AG04450 (cell line): ENCODE results near the gene NOLC1. TPM values are rescaled to one million over a fixed set of nuclear protein-coding genes. Genes with fewer than 3 reads are reported as not detected.
A peak's percentile ranks its signal among the peaks of the same experiment; 100 is the strongest.

Experiments used
- CTCF ChIA-PET: fragments of 300-600, 350-600 bp; formaldehyde crosslinking; extraction: SDS; loops from one replicate; lab custom pipeline; 2022; ENCODE audit warnings: antibody characterized with exemption, inconsistent platforms; lab: Charles Lee
- POLR2A ChIA-PET: fragments of 350-600 bp; formaldehyde crosslinking; extraction: SDS; loops from one replicate; lab custom pipeline; 2021; ENCODE audit warnings: antibody characterized with exemption, inconsistent platforms; lab: Yijun Ruan, JAX
- DNase-seq: peaks from one replicate; pipeline ENCODE4 v3.0.0-alpha.2; 2011; ENCODE audit warnings: low read depth, low spot score
- H3K27ac ChIP-seq: one replicate; pipeline ENCODE4 v1.5.1; 2012; ENCODE audit warnings: low read depth, low read length, control low read depth
- H3K27me3 ChIP-seq: one replicate; pipeline ENCODE4 v1.6.0; 2012; ENCODE audit warnings: low read length; ENCODE audit not compliant: control insufficient read depth, insufficient read depth
- H3K4me3 ChIP-seq: 2 replicates; pipeline ENCODE4 v1.5.1; 2011; ENCODE audit warnings: mild to moderate bottlenecking, low read depth, low read length, control low read depth
- H3K9me3 ChIP-seq: 2 replicates; pipeline ENCODE4 v1.5.1; 2012; ENCODE audit warnings: low read length; ENCODE audit not compliant: control insufficient read depth, insufficient read depth
- CTCF ChIP-seq: IDR thresholded peaks from 2 replicates; pipeline ENCODE4 v1.5.1; 2011; ENCODE audit warnings: low read depth, low read length, control low read depth, inconsistent platforms
- polyA plus RNA-seq: library from polyadenylated mRNA; depleted of rRNA; stranded (reverse); fragments of >200 nt; gene quantifications from 2 replicates; pipeline ENCODE4 v1.2.3, GENCODE V29; 2011

NOLC1 gene
- polyA plus RNA-seq, 1 experiment = 80.8 TPM

GRCh38 chr10:102150970-102151773 is 1.0 kb upstream of the NOLC1 start:
- Histone ChIP-seq H3K27ac (peak overlapping the region; percentile 99), H3K4me3 (peak overlapping the region; percentile 47), H3K27me3 (no peaks in the 10 kb centered on the region), H3K9me3 (no peaks in the 10 kb centered on the region; the same call in 1 of the 2 replicates)
- CTCF ChIA-PET = interaction anchor here (1.0 to 3.8 kb wide), 3 partner anchors 18 to 248 kb away, joined by 3 to 19 read pairs (median 3); no protein-coding TSS in a partner anchor
- TF ChIP-seq CTCF = no peak
- POLR2A ChIA-PET = interaction anchor here (0.5 to 2.0 kb wide), 9 partner anchors 10 to 1034 kb away, joined by 3 to 8 read pairs (median 4); partner anchors contain the start of gene PPRC1
- DNase-seq = no peak

GRCh38 chr10:102152545-102152890 is 329 bp downstream of the NOLC1 start:
- H3K9me3 ChIP-seq = no peaks in the 10 kb centered on the region
- peak overlapping the region; percentile 99 for H3K27ac ChIP-seq
- POLR2A ChIA-PET = interaction anchor here (0.7 to 2.0 kb wide), 6 partner anchors 17 to 315 kb away, joined by 3 to 8 read pairs (median 5); partner anchors contain the start of gene PPRC1
- TF ChIP-seq CTCF = no peak
- H3K27me3 ChIP-seq = no peaks in the 10 kb centered on the region
- DNase-seq = no peak
- CTCF ChIA-PET = interaction anchor here (1.0 to 3.8 kb wide), 2 partner anchors 16 to 241 kb away, joined by 3 to 19 read pairs; no protein-coding TSS in a partner anchor
- H3K4me3 ChIP-seq = peak overlapping the region; percentile 98

- Histone ChIP-seq H3K9me3 (no peaks in the 10 kb centered on the region), H3K27me3 (no peaks in the 10 kb centered on the region), H3K4me3 (peak overlapping the region; percentile 98), H3K27ac (no peak overlapping the region)
- no peak for DNase-seq
- ChIA-PET POLR2A (interaction anchor here (2.0 kb wide), 1 partner anchor 32 kb away, joined by 8 read pairs; no protein-coding TSS in a partner anchor), CTCF (interaction anchor here (0.7 to 3.8 kb wide), 2 partner anchors 16 to 246 kb away, joined by 13 to 19 read pairs; no protein-coding TSS in a partner anchor)
- TF ChIP-seq CTCF = no peak
These were observed 968 bp downstream of the NOLC1 start for GRCh38 chr10:102153093-102153620.

GRCh38 chr10:102154466-102155116 is 2.4 kb downstream of the NOLC1 start:
- Histone ChIP-seq H3K27ac (no peak overlapping the region), H3K4me3 (no peak overlapping the region), H3K9me3 (no peaks in the 10 kb centered on the region), H3K27me3 (no peaks in the 10 kb centered on the region)
- CTCF ChIA-PET = interaction anchor here (0.6 to 3.8 kb wide), 2 partner anchors 13 to 14 kb away, joined by 7 to 19 read pairs; no protein-coding TSS in a partner anchor
- POLR2A ChIA-PET = no interaction called here
- DNase-seq = no peak
- TF ChIP-seq CTCF = no peak
